Measurements from ENCODE around the gene FAM227B.

FAM227B gene

GRCh38 chr15:49331951-49332350, 288.7 kb downstream of the FAM227B start:
- Histone ChIP-seq H3K9ac (ENCODE audit: low read length) (no peak overlapping the region), H2AFZ (ENCODE audit: low read length) (no peak overlapping the region), H3K4me2 (ENCODE audit: low read length) (no peak overlapping the region), H3K9me2 (ENCODE audit: low read depth, low read length) (no peaks in the 10 kb centered on the region), H3F3A (ENCODE audit: insufficient read depth, low read length) (no peaks in the 10 kb centered on the region; the same call in 1 of the 2 replicates), H3K4me1 (ENCODE audit: insufficient read depth, low read length, severe bottlenecking) (no peaks in the 10 kb centered on the region), H3K36me3 (ENCODE audit: insufficient read depth, low read length) (no peaks in the 10 kb centered on the region; the same call in 1 of the 2 replicates), H3K27me3 (ENCODE audit: insufficient read depth, low read length) (no peaks in the 10 kb centered on the region), H3K4me3 (ENCODE audit: low read depth, low read length, poor library complexity, severe bottlenecking) (no peak overlapping the region), H4K20me1 (ENCODE audit: insufficient read depth, low read length) (no peaks in the 10 kb centered on the region), H3K79me2 (ENCODE audit: insufficient read depth, low read length) (no peaks in the 10 kb centered on the region), H3K9me3 (ENCODE audit: low read length) (no peaks in the 10 kb centered on the region), H3K27ac (ENCODE audit: low read depth, low read length, poor library complexity, severe bottlenecking) (no peak overlapping the region)
- TF ChIP-seq CTCF (IDR thresholded peaks at IDR 0.05; ENCODE audit: low read length): no peak
- TF ChIP-seq EZH2 (IDR thresholded peaks at IDR 0.05; ENCODE audit: borderline replicate concordance, low read length): no peak

- H3K27me3 ChIP-seq (ENCODE audit: insufficient read depth, low read length): no peaks in the 10 kb centered on the region
- no peak overlapping the region for H3K27ac ChIP-seq (ENCODE audit: low read depth, low read length, poor library complexity, severe bottlenecking)
- H4K20me1 ChIP-seq (ENCODE audit: insufficient read depth, low read length): no peaks in the 10 kb centered on the region
- no peaks in the 10 kb centered on the region for H3K79me2 ChIP-seq (ENCODE audit: insufficient read depth, low read length)
- no peaks in the 10 kb centered on the region; the same call in 1 of the 2 replicates for H3F3A ChIP-seq (ENCODE audit: insufficient read depth, low read length)
- no peak overlapping the region for H3K4me2 ChIP-seq (ENCODE audit: low read length)
- H3K9ac ChIP-seq (ENCODE audit: low read length): no peak overlapping the region
- H2AFZ ChIP-seq (ENCODE audit: low read length): no peak overlapping the region
- no peaks in the 10 kb centered on the region for H3K9me2 ChIP-seq (ENCODE audit: low read depth, low read length)
- H3K9me3 ChIP-seq (ENCODE audit: low read length): no peaks in the 10 kb centered on the region
- TF ChIP-seq EZH2 (IDR thresholded peaks at IDR 0.05; ENCODE audit: borderline replicate concordance, low read length) (no peak), CTCF (IDR thresholded peaks at IDR 0.05; ENCODE audit: low read length) (no peak)
- H3K4me3 ChIP-seq (ENCODE audit: low read depth, low read length, poor library complexity, severe bottlenecking): no peak overlapping the region
- H3K36me3 ChIP-seq (ENCODE audit: insufficient read depth, low read length): no peaks in the 10 kb centered on the region; the same call in 1 of the 2 replicates
- H3K4me1 ChIP-seq (ENCODE audit: insufficient read depth, low read length, severe bottlenecking): no peaks in the 10 kb centered on the region
These were observed 289.2 kb downstream of the FAM227B start for GRCh38 chr15:49331442-49331841.

- H3K9ac ChIP-seq (ENCODE audit: low read length): no peak overlapping the region
These were observed 290.5 kb downstream of the FAM227B start for GRCh38 chr15:49330166-49330565.

More at GRCh38 chr15:49330166-49330565, 290.5 kb downstream of the FAM227B start:
- H2AFZ ChIP-seq (ENCODE audit: low read length): no peak overlapping the region
- H3K4me1 ChIP-seq (ENCODE audit: insufficient read depth, low read length, severe bottlenecking): no peaks in the 10 kb centered on the region
- no peaks in the 10 kb centered on the region for H3K79me2 ChIP-seq (ENCODE audit: insufficient read depth, low read length)
- no peak for TF ChIP-seq EZH2 (IDR thresholded peaks at IDR 0.05; ENCODE audit: borderline replicate concordance, low read length)
- TF ChIP-seq CTCF (IDR thresholded peaks at IDR 0.05; ENCODE audit: low read length): no peak
- no peak overlapping the region for H3K4me2 ChIP-seq (ENCODE audit: low read length)
- no peaks in the 10 kb centered on the region for H3K27me3 ChIP-seq (ENCODE audit: insufficient read depth, low read length)
- H3K27ac ChIP-seq (ENCODE audit: low read depth, low read length, poor library complexity, severe bottlenecking): no peak overlapping the region
- H3K9me3 ChIP-seq (ENCODE audit: low read length): no peaks in the 10 kb centered on the region
- no peaks in the 10 kb centered on the region for H3K9me2 ChIP-seq (ENCODE audit: low read depth, low read length)
- H4K20me1 ChIP-seq (ENCODE audit: insufficient read depth, low read length): no peaks in the 10 kb centered on the region
- H3F3A ChIP-seq (ENCODE audit: insufficient read depth, low read length): no peaks in the 10 kb centered on the region; the same call in 1 of the 2 replicates
- no peaks in the 10 kb centered on the region; the same call in 1 of the 2 replicates for H3K36me3 ChIP-seq (ENCODE audit: insufficient read depth, low read length)
- H3K4me3 ChIP-seq (ENCODE audit: low read depth, low read length, poor library complexity, severe bottlenecking): no peak overlapping the region

Measured in OCI-LY1 (cell line).